SH-SY5Y (cell line): ENCODE measurements around the gene DOK4.

Experiments used
- GATA2 ChIP-seq: IDR thresholded peaks from 2 replicates; pipeline ENCODE4 v1.6.1; 2011; ENCODE audit warnings: mild to moderate bottlenecking, low read depth, low read length
- GATA3 ChIP-seq: IDR thresholded peaks from 2 replicates; pipeline ENCODE4 v1.6.1; 2011; ENCODE audit warnings: low read depth, mild to moderate bottlenecking, low read length, moderate library complexity

DNA sequence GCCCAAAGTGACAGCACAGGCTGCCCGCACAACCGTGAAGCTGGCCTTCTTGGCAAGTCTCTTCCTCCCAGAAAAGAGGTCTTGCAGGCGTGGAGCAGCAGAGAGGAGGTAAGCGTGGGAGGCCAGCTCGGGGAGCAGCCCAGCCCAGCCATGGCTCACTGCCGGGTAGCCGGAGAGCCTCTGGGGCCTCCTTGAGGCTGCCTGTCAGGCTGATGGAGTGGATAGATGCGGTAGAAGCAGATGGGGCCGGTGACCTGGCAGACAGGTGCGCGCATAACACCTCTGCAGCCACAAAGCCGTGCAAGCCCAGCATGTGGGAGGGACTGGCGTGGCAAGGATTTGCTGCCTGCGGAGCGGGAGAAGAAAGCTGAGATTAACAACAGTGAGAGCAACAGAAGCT is 17.1 kb upstream of the DOK4 start:
- TF ChIP-seq GATA3: no peak
- TF ChIP-seq GATA2: no peak
